Stimulated activated CD8-positive, alpha-beta memory T cell treated with anti-CD3 and anti-CD28 coated beads, Interleukin-2, amount 100 ng/mL, for 1 hour (primary cell): ENCODE results near the gene PHF3.
"Not testable (repeated sequence)": the region's sequence is repeated elsewhere in the genome, so short reads cannot be mapped to it uniquely, and the experiment has no call there.

ENCODE experiments used
- DNase-seq, 2 donors: peaks; one replicate each; pipeline ENCODE4 v3.0.0-alpha.2; 2020; ENCODE audit warnings: low read depth in 2 of 2

PHF3 gene

GRCh38 chr6:63709148-63709547, 73.5 kb downstream of the PHF3 start:
- no peak for DNase-seq

GRCh38 chr6:63713332-63713731, 77.7 kb downstream of the PHF3 start:
- no peak for DNase-seq

- no peak for DNase-seq
Measured at GRCh38 chr6:63714091-63714490, 78.5 kb downstream of the PHF3 start.

- no peak for DNase-seq
Measured at GRCh38 chr6:63716169-63716568, 80.6 kb downstream of the PHF3 start.

GRCh38 chr6:63721181-63721580, 85.6 kb downstream of the PHF3 start:
- DNase-seq, result no peak

- no peak for DNase-seq
Measured at GRCh38 chr6:63724721-63725120, 89.1 kb downstream of the PHF3 start.

- no peak for DNase-seq
Measured at GRCh38 chr6:63730311-63730710, 94.7 kb downstream of the PHF3 start.

GRCh38 chr6:63731930-63732329, 96.3 kb downstream of the PHF3 start:
- no peak for DNase-seq

- no peak for DNase-seq
Measured at GRCh38 chr6:63732336-63732735, 96.7 kb downstream of the PHF3 start.

GRCh38 chr6:63734923-63735322, 99.3 kb downstream of the PHF3 start:
- no peak for DNase-seq

GRCh38 chr6:63738190-63738589, 102.6 kb downstream of the PHF3 start:
- not testable (repeated sequence) for DNase-seq

GRCh38 chr6:63739094-63739687, 103.6 kb downstream of the PHF3 start:
- DNase-seq, result no peak

GRCh38 chr6:63740709-63741108, 105.1 kb downstream of the PHF3 start:
- no peak for DNase-seq

- DNase-seq, result no peak
Measured at GRCh38 chr6:63742060-63742459, 106.5 kb downstream of the PHF3 start.

GRCh38 chr6:63743691-63744090, 108.1 kb downstream of the PHF3 start:
- DNase-seq, result no peak

- no peak for DNase-seq
Measured at GRCh38 chr6:63744810-63745209, 109.2 kb downstream of the PHF3 start.

- no peak for DNase-seq
Measured at GRCh38 chr6:63745784-63746183, 110.2 kb downstream of the PHF3 start.

GRCh38 chr6:63750400-63750799, 114.8 kb downstream of the PHF3 start:
- DNase-seq, result no peak

GRCh38 chr6:63757275-63757674, 121.7 kb downstream of the PHF3 start:
- DNase-seq, result not testable (repeated sequence)

- DNase-seq, result no peak
Measured at GRCh38 chr6:63757826-63758225, 122.2 kb downstream of the PHF3 start.

GRCh38 chr6:63759605-63760105, 124.1 kb downstream of the PHF3 start:
- no peak for DNase-seq

- no peak for DNase-seq
Measured at GRCh38 chr6:63760199-63760598, 124.6 kb downstream of the PHF3 start.

- DNase-seq, result no peak
Measured at GRCh38 chr6:63764318-63764916, 128.8 kb downstream of the PHF3 start.
